PFSK-1 (cell line): ENCODE results near the gene DDX41.

ENCODE experiments used
- FOXP2 ChIP-seq: optimal IDR thresholded peaks from 2 replicates; pipeline ENCODE3; 2011; ENCODE audit warnings: borderline replicate concordance, control low read depth, inconsistent platforms; ENCODE audit not compliant: insufficient read depth; ENCODE audit errors: extremely low read length, extremely low read depth
- POLR2AphosphoS5 ChIP-seq: IDR thresholded peaks from 2 replicates; pipeline ENCODE4 v1.6.1; 2012; ENCODE audit warnings: low read depth, mild to moderate bottlenecking, control low read depth, low read length, moderate library complexity
- SIN3A ChIP-seq: IDR thresholded peaks from 2 replicates; pipeline ENCODE4 v1.6.1; 2012; ENCODE audit warnings: mild to moderate bottlenecking, low read length, moderate library complexity, borderline replicate concordance; ENCODE audit not compliant: insufficient read depth
- TAF1 ChIP-seq: IDR thresholded peaks from 2 replicates; pipeline ENCODE4 v1.6.1; 2012; ENCODE audit warnings: low read length, control low read depth, borderline replicate concordance; ENCODE audit not compliant: insufficient read depth
- TF ChIP-seq, protein P1 (sequence below), 2 experiments: IDR thresholded peaks; 2 replicates each; pipeline versions ENCODE4 v1.6.1 to v1.8.0; 2011 to 2012; ENCODE audit warnings: low read depth in 2 of 2, low read length in 2 of 2, control low read depth in 1 of 2, inconsistent platforms in 1 of 2, mild to moderate bottlenecking in 1 of 2, moderate library complexity in 1 of 2; ENCODE audit not compliant: insufficient read depth in 1 of 2

DDX41 gene

DNA sequence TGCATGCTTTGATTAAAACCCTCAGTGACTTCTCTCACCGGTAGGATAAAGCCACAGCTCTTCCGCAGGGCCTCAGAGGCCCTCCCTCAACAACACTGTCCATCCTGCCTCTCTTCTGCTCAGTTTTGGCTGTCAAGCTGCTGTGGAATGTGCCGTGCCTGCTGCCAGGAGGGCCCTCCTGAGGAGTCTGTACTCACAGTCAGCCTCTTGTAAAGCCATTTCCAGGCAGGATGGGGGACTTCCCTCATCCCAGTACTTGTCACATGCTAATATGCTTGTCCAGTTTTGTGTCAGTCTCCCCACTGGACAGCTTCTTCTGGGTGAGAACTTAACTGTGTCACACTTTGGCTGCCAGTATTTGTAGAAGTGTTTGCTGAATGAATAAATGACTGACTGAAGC is 13.9 kb upstream of the DDX41 start:
- TF ChIP-seq FOXP2 (no peak), TAF1 (no peak), POLR2AphosphoS5 (no peak), SIN3A (no peak)
- TF ChIP-seq, protein P1, sequence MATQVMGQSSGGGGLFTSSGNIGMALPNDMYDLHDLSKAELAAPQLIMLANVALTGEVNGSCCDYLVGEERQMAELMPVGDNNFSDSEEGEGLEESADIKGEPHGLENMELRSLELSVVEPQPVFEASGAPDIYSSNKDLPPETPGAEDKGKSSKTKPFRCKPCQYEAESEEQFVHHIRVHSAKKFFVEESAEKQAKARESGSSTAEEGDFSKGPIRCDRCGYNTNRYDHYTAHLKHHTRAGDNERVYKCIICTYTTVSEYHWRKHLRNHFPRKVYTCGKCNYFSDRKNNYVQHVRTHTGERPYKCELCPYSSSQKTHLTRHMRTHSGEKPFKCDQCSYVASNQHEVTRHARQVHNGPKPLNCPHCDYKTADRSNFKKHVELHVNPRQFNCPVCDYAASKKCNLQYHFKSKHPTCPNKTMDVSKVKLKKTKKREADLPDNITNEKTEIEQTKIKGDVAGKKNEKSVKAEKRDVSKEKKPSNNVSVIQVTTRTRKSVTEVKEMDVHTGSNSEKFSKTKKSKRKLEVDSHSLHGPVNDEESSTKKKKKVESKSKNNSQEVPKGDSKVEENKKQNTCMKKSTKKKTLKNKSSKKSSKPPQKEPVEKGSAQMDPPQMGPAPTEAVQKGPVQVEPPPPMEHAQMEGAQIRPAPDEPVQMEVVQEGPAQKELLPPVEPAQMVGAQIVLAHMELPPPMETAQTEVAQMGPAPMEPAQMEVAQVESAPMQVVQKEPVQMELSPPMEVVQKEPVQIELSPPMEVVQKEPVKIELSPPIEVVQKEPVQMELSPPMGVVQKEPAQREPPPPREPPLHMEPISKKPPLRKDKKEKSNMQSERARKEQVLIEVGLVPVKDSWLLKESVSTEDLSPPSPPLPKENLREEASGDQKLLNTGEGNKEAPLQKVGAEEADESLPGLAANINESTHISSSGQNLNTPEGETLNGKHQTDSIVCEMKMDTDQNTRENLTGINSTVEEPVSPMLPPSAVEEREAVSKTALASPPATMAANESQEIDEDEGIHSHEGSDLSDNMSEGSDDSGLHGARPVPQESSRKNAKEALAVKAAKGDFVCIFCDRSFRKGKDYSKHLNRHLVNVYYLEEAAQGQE (IDR thresholded peaks at IDR 0.05; ENCODE audit: insufficient read depth in 1 of 2, low read depth in 2 of 2, low read length in 2 of 2) = no peak

DNA sequence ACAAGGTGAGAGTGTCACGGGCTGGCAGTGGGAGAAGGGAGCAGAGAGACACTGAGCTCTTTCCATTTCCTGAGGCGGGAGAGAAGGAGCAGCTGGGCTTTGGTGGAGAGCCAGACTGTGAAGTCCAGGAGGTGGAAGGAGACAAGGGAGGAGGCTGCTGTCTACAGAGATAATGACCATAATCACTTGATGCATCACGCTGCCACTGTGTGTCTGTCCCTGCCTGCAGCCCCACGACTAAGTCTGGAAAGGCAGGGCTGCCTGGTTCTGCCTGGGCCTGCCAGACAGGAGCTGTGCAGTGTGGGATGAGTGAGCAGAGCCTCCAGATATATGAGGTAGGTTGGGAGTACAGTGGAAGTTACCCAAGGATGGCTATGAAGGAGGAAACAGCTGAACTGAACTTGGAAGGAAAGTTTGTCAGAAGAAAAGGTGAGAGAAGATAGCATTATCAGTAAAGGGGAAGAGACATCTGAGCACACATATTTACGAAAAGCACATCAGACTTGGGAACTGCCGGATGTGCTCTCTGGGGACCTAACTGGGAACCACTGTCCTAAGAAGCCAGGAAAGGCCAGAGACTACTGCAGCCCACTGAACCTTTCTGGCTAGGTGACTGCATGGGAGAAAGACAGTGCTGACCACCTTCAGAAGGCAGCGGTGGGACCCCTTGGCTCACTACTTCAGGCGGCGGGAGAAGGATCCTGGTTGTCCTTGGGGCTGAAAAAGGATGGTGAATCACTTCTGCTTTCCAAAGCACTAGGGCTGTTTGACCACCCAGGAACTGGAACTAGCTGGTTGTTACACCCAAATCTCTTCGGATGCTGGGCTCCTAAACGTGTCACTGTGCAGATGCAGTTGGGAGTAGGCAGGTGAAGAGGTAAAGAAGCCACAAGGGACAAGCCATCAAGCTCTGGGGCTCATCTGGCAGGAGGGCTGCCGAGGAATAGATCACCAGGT is 12.8 kb upstream of the DDX41 start:
- TF ChIP-seq TAF1 (no peak), POLR2AphosphoS5 (no peak), FOXP2 (no peak), SIN3A (no peak)
- TF ChIP-seq, protein P1 (IDR thresholded peaks at IDR 0.05; ENCODE audit: insufficient read depth in 1 of 2, low read depth in 2 of 2, low read length in 2 of 2) = no peak

GRCh38 chr5:177528631-177529030 is 11.9 kb upstream of the DDX41 start:
- TF ChIP-seq POLR2AphosphoS5 (no peak), FOXP2 (no peak)

- TF ChIP-seq, protein P1 (IDR thresholded peaks at IDR 0.05; ENCODE audit: insufficient read depth in 1 of 2, low read depth in 2 of 2, low read length in 2 of 2) = no peak
- no peak for TF ChIP-seq POLR2AphosphoS5
- TF ChIP-seq SIN3A = no peak
Measured at GRCh38 chr5:177527595-177527994, 10.8 kb upstream of the DDX41 start.

DNA sequence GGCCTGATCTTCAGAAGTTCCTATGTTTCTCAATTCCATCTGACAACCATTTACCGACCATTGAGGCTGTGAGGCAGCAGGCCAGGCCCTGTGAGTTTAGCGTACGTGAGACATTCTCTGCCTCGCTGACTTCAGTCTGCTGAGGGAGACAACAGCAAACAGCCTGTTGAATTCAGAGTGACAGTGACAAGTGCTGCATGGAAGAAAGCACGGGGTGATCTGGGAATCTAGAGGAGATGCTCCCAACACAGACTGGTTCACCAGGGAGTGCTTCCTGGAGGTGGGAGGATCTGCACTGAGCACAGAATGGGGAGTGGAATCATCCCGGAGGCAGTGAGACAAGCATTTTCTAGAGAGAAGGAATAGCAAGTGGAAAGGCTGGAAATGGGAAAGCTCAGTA is 10.0 kb upstream of the DDX41 start:
- TF ChIP-seq SIN3A = no peak
- TF ChIP-seq, protein P1 (IDR thresholded peaks at IDR 0.05; ENCODE audit: insufficient read depth in 1 of 2, low read depth in 2 of 2, low read length in 2 of 2) = no peak
- no peak for TF ChIP-seq POLR2AphosphoS5
- TF ChIP-seq TAF1 = no peak
